HG02840 (cell line): ENCODE measurements around the gene CCDC34.
A peak's percentile ranks its signal among the peaks of the same experiment; 100 is the strongest.

Experiments used
- ATAC-seq: cut with Tn5 transposase; IDR thresholded peaks from one replicate; pipeline ENCODE4 v1.9.1; 2021; ENCODE audit warnings: mild to moderate bottlenecking, moderate library complexity, moderate number of reproducible peaks; ENCODE audit not compliant: unreplicated experiment, low FRiP score

Gene CCDC34, protein sequence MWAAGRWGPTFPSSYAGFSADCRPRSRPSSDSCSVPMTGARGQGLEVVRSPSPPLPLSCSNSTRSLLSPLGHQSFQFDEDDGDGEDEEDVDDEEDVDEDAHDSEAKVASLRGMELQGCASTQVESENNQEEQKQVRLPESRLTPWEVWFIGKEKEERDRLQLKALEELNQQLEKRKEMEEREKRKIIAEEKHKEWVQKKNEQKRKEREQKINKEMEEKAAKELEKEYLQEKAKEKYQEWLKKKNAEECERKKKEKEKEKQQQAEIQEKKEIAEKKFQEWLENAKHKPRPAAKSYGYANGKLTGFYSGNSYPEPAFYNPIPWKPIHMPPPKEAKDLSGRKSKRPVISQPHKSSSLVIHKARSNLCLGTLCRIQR

DNA sequence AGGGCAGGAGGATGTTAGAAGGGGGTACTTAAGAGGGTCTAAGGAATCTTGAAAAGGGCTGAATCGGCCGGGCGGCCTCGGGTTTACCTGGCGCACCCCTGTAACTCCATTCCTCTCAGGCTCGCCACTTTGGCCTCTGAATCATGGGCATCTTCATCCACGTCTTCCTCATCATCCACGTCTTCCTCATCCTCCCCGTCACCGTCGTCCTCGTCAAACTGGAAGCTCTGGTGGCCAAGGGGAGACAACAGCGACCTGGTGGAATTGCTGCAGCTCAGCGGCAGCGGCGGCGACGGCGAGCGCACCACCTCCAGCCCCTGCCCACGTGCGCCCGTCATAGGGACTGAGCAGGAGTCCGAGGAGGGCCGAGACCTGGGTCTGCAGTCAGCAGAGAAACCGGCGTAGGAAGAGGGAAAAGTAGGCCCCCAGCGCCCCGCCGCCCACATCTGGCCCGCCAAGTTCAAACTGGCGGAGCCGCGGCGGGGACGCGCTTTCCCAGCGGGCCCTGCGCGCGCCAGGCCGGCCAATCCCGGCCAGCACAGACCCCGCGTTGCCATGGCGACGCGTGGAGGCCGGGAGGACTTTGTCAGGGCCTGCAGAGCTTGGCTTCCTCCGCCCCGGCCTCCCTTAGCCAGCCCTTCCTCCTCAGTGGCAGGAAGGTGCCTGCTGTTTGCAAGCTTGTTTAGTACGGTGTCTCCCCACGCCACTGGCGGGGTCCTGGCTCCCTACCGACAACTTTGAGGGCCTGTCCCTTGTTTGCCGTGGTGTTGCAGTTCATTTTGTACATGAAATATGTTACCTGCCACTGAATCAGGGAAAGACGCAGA, at the start of gene CCDC34:
CCDC34 (minus strand) TSS at position 467 of the 827 bp plus-strand sequence; CDS start at position 446, 21 bp downstream.
- peak; percentile 99 for ATAC-seq

DNA sequence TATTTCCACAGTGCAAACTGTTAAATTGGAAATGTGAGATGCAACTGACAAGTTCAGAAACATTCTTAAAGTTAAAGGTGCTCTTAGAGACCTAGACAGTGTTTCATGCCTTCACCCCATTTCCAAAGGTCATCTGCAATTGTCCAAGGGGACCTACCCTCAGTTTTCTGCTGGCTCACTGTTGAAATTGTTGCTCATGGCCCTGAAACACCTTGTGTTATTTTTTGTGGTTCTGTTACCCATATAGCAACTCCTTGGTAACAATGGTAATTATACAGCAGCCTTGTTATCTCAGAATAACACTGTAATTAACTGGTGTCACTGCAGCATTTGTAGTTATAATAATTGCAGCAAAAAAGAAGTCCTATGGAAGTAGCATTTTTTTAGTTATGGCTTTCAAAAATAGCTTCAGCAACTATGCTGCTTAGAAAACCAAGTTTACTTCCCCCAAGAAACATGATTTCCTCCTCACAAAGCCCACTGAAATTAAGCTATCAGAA, 49.2 kb upstream of the CCDC34 start:
- no peak for ATAC-seq

DNA sequence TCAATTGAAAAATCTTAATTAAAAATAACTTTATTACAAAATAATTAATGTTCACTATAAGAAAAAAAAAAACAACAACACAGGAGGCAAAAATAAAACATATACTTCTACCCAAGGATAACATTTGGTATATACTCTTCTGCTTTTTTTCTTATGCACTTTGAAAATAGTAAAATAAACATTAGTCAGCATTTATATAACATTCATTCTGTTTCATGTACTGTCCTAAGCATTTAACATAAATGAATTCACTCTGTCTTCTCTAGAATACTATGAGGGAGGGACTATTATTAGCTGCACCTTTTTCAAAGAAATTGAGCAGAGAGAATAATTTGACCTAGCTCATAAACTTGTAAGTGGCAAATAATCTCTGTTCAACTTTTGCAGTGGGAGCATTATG, 48.3 kb upstream of the CCDC34 start:
- ATAC-seq: no peak

DNA sequence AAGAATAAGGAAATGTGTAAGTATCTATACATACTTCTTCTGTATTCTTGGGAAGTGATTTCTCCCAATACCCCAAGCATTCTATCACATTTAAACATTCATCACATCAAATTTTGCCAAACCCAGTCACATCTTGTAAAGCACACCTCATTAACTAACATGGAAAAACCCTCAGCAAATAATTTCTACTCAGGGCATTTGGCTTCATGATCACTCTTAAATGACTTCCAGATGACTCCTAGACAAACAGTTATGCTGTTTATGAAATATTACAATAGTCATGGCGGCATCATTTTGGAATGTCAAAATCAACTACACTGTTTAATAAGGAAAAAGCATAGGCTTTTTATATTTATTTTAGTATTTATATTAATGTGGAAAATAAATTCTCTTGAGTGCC, 47.3 kb upstream of the CCDC34 start:
- no peak for ATAC-seq

DNA sequence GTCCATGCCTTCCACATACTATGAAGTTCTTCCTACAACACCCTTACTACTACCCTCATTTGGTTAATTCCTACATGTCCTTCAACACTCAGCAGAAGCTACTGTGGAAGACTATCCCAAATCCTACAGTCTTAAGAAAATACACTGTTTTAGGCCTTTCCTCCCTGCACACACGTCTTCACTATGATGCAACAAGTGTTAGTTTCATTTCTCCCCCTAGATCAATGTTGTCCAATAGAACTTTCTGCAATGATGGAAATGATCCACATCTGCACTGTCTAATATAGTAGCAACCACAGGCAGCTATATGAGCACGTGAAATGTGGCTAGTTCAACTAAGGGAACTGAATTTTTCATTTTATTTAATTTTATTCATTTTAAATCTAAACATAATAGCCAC, 46.7 kb upstream of the CCDC34 start:
- ATAC-seq: no peak

DNA sequence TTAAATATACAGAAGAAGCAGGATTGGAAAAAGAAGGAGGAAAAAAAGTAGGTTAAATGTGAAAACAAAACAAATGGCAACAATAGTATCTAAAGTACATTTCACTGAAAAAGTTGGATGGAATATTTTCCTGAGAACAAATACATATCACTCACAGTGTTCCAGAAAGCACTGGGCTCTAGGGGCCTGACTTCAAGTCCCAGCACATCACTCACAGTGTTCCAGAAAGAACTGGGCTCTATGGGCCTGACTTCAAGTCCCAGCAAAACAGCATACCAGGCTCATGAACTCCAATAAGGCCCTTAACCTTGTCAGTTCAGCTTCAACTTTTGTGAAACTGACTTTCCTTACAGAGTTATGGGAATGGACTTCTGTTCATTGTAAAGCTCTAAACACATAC, 46.0 kb upstream of the CCDC34 start:
- no peak for ATAC-seq

DNA sequence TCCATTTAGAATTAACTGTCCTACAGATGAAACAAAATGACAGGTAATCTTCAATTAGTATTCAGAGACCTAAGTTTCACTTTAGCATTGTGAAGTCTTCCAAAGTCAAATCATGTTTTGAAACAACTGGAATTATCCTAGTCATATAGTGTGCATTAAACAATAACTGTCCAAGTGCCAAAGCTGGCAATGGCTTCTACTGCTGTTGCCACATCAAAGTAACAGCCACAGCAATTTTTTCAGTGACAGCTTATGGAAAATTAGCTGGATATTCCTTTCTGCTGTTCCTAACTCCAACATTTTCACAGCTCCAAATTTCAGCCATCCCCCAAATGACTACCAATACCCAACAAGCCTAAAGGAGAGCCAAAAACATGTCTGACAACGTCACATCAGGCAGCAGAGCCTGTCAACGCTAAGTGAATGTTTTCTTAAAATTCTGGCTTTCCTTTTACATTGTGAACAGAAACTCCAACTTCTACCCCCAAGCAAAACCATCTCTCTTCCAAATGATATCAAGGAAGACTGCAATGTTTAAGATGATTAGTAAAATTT, 45.3 kb upstream of the CCDC34 start:
- ATAC-seq: no peak

DNA sequence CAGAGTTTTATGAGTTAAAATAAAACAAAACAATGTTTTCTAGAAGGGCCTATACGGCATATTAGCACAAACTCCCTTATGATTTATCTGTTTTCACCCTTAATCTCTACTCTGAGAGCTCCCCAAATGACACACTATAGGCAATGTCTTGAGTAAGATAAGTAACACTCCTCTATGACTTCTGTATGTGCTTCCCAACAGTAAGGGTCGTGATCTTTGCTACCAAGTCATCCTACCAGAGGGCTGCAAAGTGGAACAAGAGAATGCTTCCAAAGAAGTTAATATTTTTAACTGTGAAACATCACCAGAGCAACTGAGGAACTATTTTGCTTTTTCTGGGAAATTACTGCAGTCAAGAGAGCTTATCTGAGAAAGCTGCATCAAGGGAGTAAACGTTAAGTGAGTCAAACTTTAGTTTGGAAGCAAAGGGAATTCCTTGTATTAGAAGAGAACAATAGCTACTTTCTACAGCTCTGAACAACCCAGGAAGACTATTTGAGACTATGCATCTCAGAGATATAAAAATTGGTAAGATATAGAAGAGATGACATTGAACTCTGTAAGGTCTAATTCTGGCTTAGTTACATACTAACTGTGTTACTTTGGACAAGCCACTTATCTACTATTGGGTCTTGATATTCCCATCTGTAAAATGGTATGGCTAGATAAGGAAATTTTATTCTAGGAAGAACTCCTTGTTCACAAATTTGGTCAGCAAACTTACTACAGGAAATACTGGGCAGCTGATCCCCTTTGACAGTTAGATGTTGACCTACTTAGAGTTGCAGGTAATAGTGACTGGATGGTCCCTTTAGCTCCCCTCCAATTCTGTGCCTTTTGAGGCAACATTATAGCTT, 43.7 kb upstream of the CCDC34 start:
- no peak for ATAC-seq

DNA sequence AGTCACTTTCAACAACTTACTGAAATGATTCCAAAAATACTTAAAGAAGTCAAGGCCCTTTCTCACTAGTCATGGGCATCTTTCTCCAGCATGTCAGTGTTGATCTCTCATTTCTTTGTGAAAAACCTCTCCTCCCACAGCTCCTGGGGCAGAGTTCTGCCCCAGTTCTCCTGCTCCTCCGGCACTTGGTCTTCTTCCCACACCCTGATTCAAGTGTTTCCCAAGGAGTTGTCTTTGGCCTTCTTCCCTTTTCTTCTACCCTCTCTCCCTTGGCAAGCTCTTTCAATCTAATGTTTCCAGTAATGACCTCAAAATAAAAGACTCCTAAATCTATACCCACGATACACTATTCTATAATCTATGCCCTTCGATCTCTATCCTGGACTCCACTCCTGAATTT, 42.1 kb upstream of the CCDC34 start:
- ATAC-seq: no peak

DNA sequence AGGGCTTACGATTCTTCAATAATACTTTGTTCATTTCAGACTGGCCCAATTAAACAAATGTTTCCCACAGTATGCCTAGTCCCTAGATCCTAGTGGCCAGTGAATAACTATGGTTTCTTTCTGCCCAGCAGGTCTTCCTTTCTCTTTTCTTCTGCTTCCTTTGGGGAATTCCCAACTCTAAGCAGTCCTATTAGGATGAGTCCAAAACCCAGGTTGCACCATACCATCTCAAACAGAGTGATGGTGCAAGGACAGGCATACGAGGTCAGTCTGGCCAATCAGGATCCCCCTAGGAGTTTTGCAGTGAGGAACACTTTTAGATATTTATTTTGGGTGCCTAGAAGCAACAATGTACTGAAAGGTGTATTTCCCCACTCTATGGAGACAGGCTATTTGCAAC, 41.4 kb upstream of the CCDC34 start:
- no peak for ATAC-seq

DNA sequence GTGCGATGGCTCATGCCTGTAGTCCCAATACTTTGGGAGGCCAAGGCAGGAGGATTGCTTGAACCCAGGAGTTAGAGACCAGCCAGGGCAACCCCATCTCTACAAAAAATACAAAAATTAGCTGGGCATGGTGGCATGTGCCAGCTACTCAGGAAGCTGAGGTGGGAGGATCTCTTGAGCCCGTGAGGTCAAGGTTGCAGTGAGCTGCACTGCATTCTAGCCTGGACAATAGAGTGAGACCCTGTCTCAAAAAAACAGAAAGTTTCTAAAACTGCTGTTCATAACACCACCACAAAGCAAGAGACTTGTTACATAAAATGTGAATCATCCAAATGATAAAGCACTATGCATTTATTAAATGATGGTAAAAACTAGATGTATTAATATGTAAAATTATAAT, 40.2 kb upstream of the CCDC34 start:
- no peak for ATAC-seq

DNA sequence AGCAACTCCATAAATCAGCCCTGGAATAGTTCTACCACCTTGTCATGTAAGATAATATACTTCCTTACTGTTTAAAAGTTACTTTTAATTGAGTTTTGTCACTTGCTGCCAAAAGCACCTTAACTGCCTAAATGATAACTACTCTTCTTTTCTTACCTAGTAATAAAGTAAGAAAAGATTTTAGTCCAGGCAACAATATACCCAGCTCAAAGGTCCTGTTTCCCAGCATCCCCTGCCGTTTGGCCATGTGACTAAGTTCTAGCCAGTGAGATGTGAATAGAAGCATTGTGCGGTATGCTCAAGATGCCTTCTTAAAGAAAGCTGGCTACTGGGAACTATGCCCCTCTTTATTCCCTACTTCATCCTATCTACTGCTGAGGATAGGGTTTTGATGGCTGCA, 39.4 kb upstream of the CCDC34 start:
- no peak for ATAC-seq

DNA sequence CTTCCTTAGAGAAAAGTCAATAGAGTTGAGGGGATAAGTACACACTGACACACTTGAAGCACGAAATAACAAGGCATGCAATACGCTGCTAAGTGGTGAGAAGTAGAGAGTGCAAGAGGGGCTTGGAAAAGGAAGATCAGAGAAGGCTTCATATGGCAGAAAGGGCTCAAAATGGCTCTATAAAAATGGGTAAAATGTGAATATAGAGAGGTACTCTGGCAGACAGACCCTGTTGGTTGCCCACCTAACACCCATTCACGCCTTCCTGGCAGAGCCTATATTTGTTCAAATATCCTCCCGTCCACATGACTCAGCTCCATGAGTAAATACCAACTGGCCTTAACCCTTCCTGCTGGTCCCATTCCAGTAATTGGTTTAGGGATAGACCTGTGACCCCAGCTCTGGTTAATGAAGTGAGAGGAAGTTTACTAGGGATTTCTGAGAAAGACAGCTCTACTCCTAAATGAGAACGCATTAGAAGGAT, 38.9 kb upstream of the CCDC34 start:
- no peak for ATAC-seq

DNA sequence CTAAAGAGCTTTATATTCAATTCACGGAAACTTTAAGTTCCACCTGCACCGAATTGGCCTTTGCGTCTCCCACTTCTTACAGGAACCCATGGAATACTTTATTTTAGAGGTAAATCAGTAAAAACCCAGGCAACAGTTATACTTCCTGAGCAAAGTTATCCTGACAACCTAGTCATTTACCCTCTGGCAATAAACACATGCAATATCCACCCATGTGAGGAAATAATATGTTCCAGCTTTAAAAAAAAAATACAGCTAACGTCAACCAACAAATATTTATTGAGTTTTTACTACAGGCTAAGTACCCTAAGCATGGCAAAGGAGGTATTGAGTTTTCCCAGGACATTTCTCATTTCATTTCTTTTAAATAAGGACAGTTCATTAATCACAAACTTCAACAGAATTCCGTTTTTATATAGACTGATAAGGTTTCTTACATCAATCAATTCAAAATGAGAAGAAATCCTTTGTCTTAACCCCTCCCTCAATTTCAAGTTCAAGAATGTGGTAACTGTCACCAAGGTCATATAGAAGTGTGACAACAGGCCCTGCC, 38.3 kb upstream of the CCDC34 start:
- ATAC-seq: no peak

DNA sequence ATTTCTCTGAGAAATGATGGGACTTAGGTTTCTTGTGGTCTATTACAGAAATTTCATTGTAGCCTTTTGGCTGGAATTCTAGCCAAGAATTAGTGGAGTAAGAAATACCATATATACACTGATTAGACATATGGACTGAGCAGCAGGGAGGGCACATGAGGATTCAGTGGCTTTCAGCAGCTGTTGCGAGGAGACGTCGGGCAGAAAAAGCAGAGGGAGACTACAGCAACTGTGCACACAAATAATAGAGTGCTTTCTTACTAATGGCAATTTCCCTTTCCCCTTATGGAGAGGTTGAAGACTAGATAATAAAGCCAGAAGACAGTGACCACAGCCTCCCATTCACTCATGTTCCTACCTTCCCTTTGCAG, 35.4 kb upstream of the CCDC34 start:
- no peak for ATAC-seq

DNA sequence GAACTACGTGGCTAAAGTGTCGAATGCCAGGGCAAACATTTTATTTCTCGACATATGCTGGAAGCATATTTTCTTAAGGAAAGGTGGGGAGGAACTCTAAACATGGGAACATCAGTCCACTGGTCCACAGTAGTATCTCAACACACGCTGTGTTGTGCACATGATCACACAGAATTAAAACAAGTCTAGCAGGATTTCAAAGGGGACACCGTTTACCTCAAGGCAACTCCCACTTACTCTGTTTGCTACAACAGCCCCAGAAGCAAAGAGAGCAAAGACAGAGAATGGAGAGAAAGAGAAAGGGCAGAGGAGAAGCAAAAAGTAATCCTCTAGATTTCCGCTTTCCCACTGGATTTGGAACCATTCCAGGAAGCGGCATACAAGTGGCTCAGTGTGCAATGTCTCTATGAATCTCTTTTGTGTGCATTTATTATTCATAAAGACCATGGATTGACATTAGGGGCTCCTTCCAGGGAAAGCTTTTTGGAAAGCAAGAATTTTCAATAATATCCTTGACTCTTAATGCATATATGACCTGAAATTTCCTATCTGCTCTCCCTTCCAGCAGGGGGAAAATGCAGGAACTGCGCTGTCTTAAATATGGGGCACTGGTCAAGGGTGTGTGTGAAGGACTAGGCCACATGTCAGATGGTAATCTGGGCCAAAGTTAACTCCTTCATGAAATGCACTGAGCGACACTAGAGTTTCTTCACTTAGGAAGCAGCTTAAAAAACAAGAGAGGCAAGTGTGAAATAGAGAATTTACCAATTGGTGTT, 34.8 kb upstream of the CCDC34 start:
- ATAC-seq: no peak

DNA sequence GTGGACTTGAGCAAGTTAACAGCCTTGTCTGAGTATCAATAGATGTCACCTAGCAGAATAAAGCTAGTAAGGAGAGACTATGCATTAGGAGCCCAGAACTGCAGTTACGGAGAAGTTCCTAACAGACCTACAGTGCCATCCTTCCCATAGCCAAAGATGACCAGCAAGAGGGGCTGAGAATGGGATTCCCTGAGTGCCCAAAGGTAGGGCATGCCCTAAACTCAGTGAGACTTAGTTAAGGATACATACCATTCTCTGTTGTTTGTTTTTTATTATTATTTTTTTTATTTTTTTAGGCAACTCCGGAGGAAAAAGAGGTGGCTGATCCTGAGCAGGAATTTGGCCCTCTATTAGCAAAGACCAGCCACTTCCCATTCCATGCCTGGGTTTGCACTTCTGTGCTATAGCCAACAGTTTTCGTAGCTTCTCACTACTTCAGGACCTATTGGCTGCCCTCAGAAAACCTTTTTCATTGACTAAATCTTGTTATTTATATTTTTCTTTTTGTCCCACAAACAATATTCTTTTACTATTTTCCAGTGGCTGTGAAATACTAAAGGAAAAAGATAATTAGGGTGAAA, 33.3 kb upstream of the CCDC34 start:
- no peak for ATAC-seq

DNA sequence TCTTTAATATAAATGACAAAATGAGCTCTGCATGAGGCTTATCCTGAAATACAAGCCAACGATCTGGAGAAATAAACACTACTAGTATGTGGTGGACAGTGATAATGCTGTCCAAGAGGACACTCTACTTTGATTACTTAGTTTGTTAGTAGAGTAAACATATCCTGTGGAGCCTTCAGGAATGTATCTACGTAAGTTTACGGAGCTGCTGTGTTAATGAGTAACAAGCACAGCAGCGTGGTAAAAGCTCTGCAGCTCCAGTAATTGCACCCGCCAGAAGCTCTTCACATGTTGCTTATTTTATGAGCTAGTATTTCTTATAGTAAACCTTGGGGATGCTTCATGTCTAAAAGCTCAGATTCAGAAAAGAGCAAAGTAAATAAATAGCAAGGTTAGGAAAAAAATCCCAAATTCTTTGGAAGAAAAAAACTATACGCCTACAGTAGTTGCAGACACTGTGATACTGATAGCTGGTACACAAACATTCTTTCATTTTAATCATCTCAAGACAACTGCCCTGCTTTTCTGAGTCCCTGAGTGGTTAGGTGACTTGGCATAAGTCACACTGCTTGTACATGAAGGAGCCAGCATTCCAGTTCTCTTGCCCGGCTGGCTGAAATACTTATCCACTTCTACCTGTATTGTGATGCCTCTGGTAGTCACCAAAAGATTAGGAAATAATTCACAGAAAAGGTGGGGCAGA, 32.7 kb upstream of the CCDC34 start:
- no peak for ATAC-seq
